Measurements from ENCODE around the gene TP53I3. TPM values are rescaled to one million over a fixed set of nuclear protein-coding genes. Genes with fewer than 3 reads are reported as not detected.

Gene TP53I3
- total RNA-seq, 4 donors from 2014 or later, result 6.7 to 15.5 (median 12.3) TPM

- Histone ChIP-seq H3K27me3 (no peaks in the 10 kb centered on the region), H3K36me3 (peaks cover 22% of the 10 kb centered on the region), H3K4me3 (peak overlapping the region; percentile 61), H3K4me1 (peaks cover 25% of the 10 kb centered on the region), H3K27ac (peak overlapping the region; percentile 87), H3K9me3 (no peaks in the 10 kb centered on the region)
- peak in 1 of 2 donors; percentile 91 for DNase-seq (ENCODE audit: low spot score in 2 of 2)
- WGBS, result 26% methylated on average over 7 of the region's 30 CpGs
- TF ChIP-seq EP300 (IDR thresholded peaks at IDR 0.05), result no peak
- TF ChIP-seq POLR2AphosphoS5 (IDR thresholded peaks at IDR 0.05), result no peak
- TF ChIP-seq CTCF (IDR thresholded peaks at IDR 0.05), result no peak
- TF ChIP-seq POLR2A (IDR thresholded peaks at IDR 0.05), result no peak
Measured at GRCh38 chr2:24083567-24084385, 858 bp downstream of the TP53I3 start.

GRCh38 chr2:24082787-24083566 is 1.7 kb downstream of the TP53I3 start:
- Histone ChIP-seq H3K4me3 (peak overlapping the region; percentile 61), H3K36me3 (peaks cover 22% of the 10 kb centered on the region), H3K27me3 (no peaks in the 10 kb centered on the region), H3K4me1 (peaks cover 27% of the 10 kb centered on the region), H3K9me3 (no peaks in the 10 kb centered on the region), H3K27ac (peak overlapping the region; percentile 87)
- WGBS, result 73% methylated on average over 3 of the region's 8 CpGs
- TF ChIP-seq CTCF (IDR thresholded peaks at IDR 0.05), result no peak
- TF ChIP-seq POLR2AphosphoS5 (IDR thresholded peaks at IDR 0.05), result no peak
- TF ChIP-seq POLR2A (IDR thresholded peaks at IDR 0.05), result no peak
- no peak for TF ChIP-seq EP300 (IDR thresholded peaks at IDR 0.05)
- DNase-seq (ENCODE audit: low spot score in 2 of 2), result no peak

GRCh38 chr2:24080701-24081100 is 3.9 kb downstream of the TP53I3 start:
- no peaks in the 10 kb centered on the region for H3K27me3 ChIP-seq
- DNase-seq (ENCODE audit: low spot score in 2 of 2), result no peak
- H3K4me1 ChIP-seq, result peaks cover 38% of the 10 kb centered on the region
- TF ChIP-seq POLR2AphosphoS5 (IDR thresholded peaks at IDR 0.05), result no peak
- TF ChIP-seq CTCF (IDR thresholded peaks at IDR 0.05), result no peak
- TF ChIP-seq EP300 (IDR thresholded peaks at IDR 0.05), result no peak
- TF ChIP-seq POLR2A (IDR thresholded peaks at IDR 0.05), result no peak
- no peaks in the 10 kb centered on the region for H3K9me3 ChIP-seq
- H3K4me3 ChIP-seq, result no peak overlapping the region
- WGBS, result 61% methylated on average over 2 of the region's 2 CpGs
- H3K27ac ChIP-seq, result no peak overlapping the region
- H3K36me3 ChIP-seq, result peaks cover 22% of the 10 kb centered on the region

GRCh38 chr2:24077879-24078278 is 6.8 kb downstream of the TP53I3 start:
- no peak for TF ChIP-seq CTCF (IDR thresholded peaks at IDR 0.05)
- TF ChIP-seq EP300 (IDR thresholded peaks at IDR 0.05), result no peak
- TF ChIP-seq POLR2A (IDR thresholded peaks at IDR 0.05), result no peak
- TF ChIP-seq POLR2AphosphoS5 (IDR thresholded peaks at IDR 0.05), result no peak
- peak overlapping the region; percentile 96 for H3K27ac ChIP-seq
- WGBS, result 52% methylated on average over 2 of the region's 2 CpGs
- peaks cover 30% of the 10 kb centered on the region for H3K4me1 ChIP-seq
- H3K9me3 ChIP-seq, result no peaks in the 10 kb centered on the region
- no peak for DNase-seq (ENCODE audit: low spot score in 2 of 2)
- peaks cover 33% of the 10 kb centered on the region for H3K36me3 ChIP-seq
- no peaks in the 10 kb centered on the region for H3K27me3 ChIP-seq
- peak overlapping the region; percentile 80 for H3K4me3 ChIP-seq

GRCh38 chr2:24077535-24077877 is 7.1 kb downstream of the TP53I3 start:
- TF ChIP-seq POLR2A (IDR thresholded peaks at IDR 0.05) (no peak), CTCF (IDR thresholded peaks at IDR 0.05) (no peak), EP300 (IDR thresholded peaks at IDR 0.05) (no peak), POLR2AphosphoS5 (IDR thresholded peaks at IDR 0.05) (no peak)
- H3K4me1 ChIP-seq, result peaks cover 27% of the 10 kb centered on the region
- H3K27ac ChIP-seq, result peak overlapping the region; percentile 96
- H3K4me3 ChIP-seq, result peak overlapping the region; percentile 80
- DNase-seq (ENCODE audit: low spot score in 2 of 2), result no peak
- peaks cover 36% of the 10 kb centered on the region for H3K36me3 ChIP-seq
- H3K9me3 ChIP-seq, result no peaks in the 10 kb centered on the region
- no peaks in the 10 kb centered on the region for H3K27me3 ChIP-seq
- 8% methylated on average over 8 of the region's 9 CpGs for WGBS
